ENCODE data around the gene IGLL1.

IGLL1 gene

GRCh38 chr22:23527971-23528740 is 51.9 kb downstream of the IGLL1 start:
- no peak for DNase-seq (ENCODE audit: low read depth)

- no peak for DNase-seq (ENCODE audit: low read depth)
These were observed 53.3 kb downstream of the IGLL1 start for GRCh38 chr22:23526596-23527316.

GRCh38 chr22:23525510-23525909 is 54.6 kb downstream of the IGLL1 start:
- no peak for DNase-seq (ENCODE audit: low read depth)

GRCh38 chr22:23524226-23524625 is 55.9 kb downstream of the IGLL1 start:
- DNase-seq (ENCODE audit: low read depth), result no peak

GRCh38 chr22:23523713-23524112 is 56.4 kb downstream of the IGLL1 start:
- DNase-seq (ENCODE audit: low read depth), result no peak
